ENCODE data around the gene PAX5. TPM values are rescaled to one million over a fixed set of nuclear protein-coding genes. Genes with fewer than 3 reads are reported as not detected.

The PAX5 gene
- total RNA-seq, 3 donors from 2014 or later (not counting 1 experiment from before 2014, with no cell fraction given): 1.3 to 2.1 (median 2.0) TPM

GRCh38 chr9:36831381-36832161 lies 202.5 kb downstream of the PAX5 start:
- no peak for DNase-seq
- no peak overlapping the region for H3K4me3 Mint-ChIP-seq
- Histone ChIP-seq H3K9me3 (ENCODE audit: control insufficient read depth, insufficient read depth, low read length) (no peaks in the 10 kb centered on the region), H3K4me1 (ENCODE audit: control insufficient read depth, insufficient read depth, low read length) (no peaks in the 10 kb centered on the region), H3K27ac (ENCODE audit: low read length) (no peak overlapping the region), H3K27me3 (ENCODE audit: control insufficient read depth, insufficient read depth, low read length) (no peaks in the 10 kb centered on the region), H3K36me3 (ENCODE audit: control insufficient read depth, insufficient read depth, low read length) (no peaks in the 10 kb centered on the region), H3K4me3 (ENCODE audit: low read length) (no peak overlapping the region)
- ATAC-seq: no peak
- TF ChIP-seq CTCF (IDR thresholded peaks at IDR 0.05): no peak
- intact Hi-C loops (cut with micrococcal nuclease): no loop called here
- no peaks in the 10 kb centered on the region for H3K4me1 Mint-ChIP-seq
- 80% methylated on average over 7 of the region's 7 CpGs for WGBS (ENCODE audit: insufficient coverage)
- peaks cover 0 to 9% of the 10 kb centered on the region in 2 donors for H3K27me3 Mint-ChIP-seq (ENCODE audit: low read depth in 2 of 2)
- no peaks in the 10 kb centered on the region for H3K36me3 Mint-ChIP-seq
- H3K9me3 Mint-ChIP-seq: no peaks in the 10 kb centered on the region
- H3K27ac Mint-ChIP-seq: no peak overlapping the region

DNA sequence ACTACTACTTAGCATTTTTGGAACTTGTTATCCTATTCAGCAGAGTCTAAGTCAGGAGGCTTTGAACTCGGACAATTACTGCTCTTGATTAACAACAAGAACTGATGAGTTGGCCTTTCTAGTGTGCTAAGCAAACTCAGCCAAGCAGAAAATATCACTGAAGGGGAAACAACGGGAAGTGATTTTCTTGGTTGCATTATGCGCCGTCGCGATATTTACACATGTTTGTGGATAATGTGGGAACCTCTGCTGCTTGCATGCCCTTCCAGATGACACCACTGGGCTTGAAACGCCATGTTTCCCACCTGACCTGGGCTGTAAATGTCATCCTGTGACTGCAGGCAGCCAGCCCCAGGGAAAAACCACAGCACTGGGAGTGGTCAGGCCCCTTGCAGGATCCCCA lies 205.5 kb downstream of the PAX5 start:
- no peak for TF ChIP-seq CTCF (IDR thresholded peaks at IDR 0.05)
- no peak overlapping the region for H3K27ac Mint-ChIP-seq
- H3K4me1 ChIP-seq (ENCODE audit: control insufficient read depth, insufficient read depth, low read length): no peaks in the 10 kb centered on the region
- no peaks in the 10 kb centered on the region for H3K9me3 Mint-ChIP-seq
- ATAC-seq (no peak), DNase-seq (no peak)
- no peak overlapping the region for H3K4me3 ChIP-seq (ENCODE audit: low read length)
- H3K27me3 ChIP-seq (ENCODE audit: control insufficient read depth, insufficient read depth, low read length): no peaks in the 10 kb centered on the region
- WGBS (ENCODE audit: insufficient coverage): 78% methylated on average over 7 of the region's 7 CpGs
- H3K36me3 Mint-ChIP-seq: no peaks in the 10 kb centered on the region
- no peaks in the 10 kb centered on the region for H3K4me1 Mint-ChIP-seq
- no peaks in the 10 kb centered on the region for H3K9me3 ChIP-seq (ENCODE audit: control insufficient read depth, insufficient read depth, low read length)
- H3K27me3 Mint-ChIP-seq (ENCODE audit: low read depth in 2 of 2): peaks cover 0 to 9% of the 10 kb centered on the region in 2 donors
- no peak overlapping the region for H3K4me3 Mint-ChIP-seq
- H3K36me3 ChIP-seq (ENCODE audit: control insufficient read depth, insufficient read depth, low read length): no peaks in the 10 kb centered on the region
- no peak overlapping the region for H3K27ac ChIP-seq (ENCODE audit: low read length)
- intact Hi-C loops (cut with micrococcal nuclease): no loop called here

- H3K4me1 ChIP-seq (ENCODE audit: control insufficient read depth, insufficient read depth, low read length): no peaks in the 10 kb centered on the region
- Mint-ChIP-seq H3K27me3 (ENCODE audit: low read depth in 2 of 2) (peaks cover 2 to 14% of the 10 kb centered on the region in 2 donors), H3K4me1 (no peaks in the 10 kb centered on the region), H3K36me3 (no peaks in the 10 kb centered on the region), H3K27ac (no peak overlapping the region), H3K9me3 (no peaks in the 10 kb centered on the region), H3K4me3 (no peak overlapping the region)
- no peak overlapping the region for H3K27ac ChIP-seq (ENCODE audit: low read length)
- no peaks in the 10 kb centered on the region for H3K27me3 ChIP-seq (ENCODE audit: control insufficient read depth, insufficient read depth, low read length)
- H3K36me3 ChIP-seq (ENCODE audit: control insufficient read depth, insufficient read depth, low read length): no peaks in the 10 kb centered on the region
- no peaks in the 10 kb centered on the region for H3K9me3 ChIP-seq (ENCODE audit: control insufficient read depth, insufficient read depth, low read length)
- DNase-seq (no peak), ATAC-seq (no peak)
- intact Hi-C loops (cut with micrococcal nuclease): no loop called here
- no peak for TF ChIP-seq CTCF (IDR thresholded peaks at IDR 0.05)
- no peak overlapping the region for H3K4me3 ChIP-seq (ENCODE audit: low read length)
- WGBS (ENCODE audit: insufficient coverage): 89% methylated on average over 5 of the region's 5 CpGs
These were observed 206.5 kb downstream of the PAX5 start for GRCh38 chr9:36827593-36827992.

GRCh38 chr9:36826581-36826980 lies 207.5 kb downstream of the PAX5 start:
- Histone ChIP-seq H3K4me1 (ENCODE audit: control insufficient read depth, insufficient read depth, low read length) (no peaks in the 10 kb centered on the region), H3K36me3 (ENCODE audit: control insufficient read depth, insufficient read depth, low read length) (no peaks in the 10 kb centered on the region), H3K4me3 (ENCODE audit: low read length) (no peak overlapping the region), H3K9me3 (ENCODE audit: control insufficient read depth, insufficient read depth, low read length) (no peaks in the 10 kb centered on the region), H3K27ac (ENCODE audit: low read length) (no peak overlapping the region), H3K27me3 (ENCODE audit: control insufficient read depth, insufficient read depth, low read length) (no peaks in the 10 kb centered on the region)
- no peak overlapping the region for H3K4me3 Mint-ChIP-seq
- TF ChIP-seq CTCF (IDR thresholded peaks at IDR 0.05): no peak
- H3K4me1 Mint-ChIP-seq: no peaks in the 10 kb centered on the region
- H3K27ac Mint-ChIP-seq: no peak overlapping the region
- DNase-seq (no peak), ATAC-seq (no peak)
- WGBS (ENCODE audit: insufficient coverage): 97% methylated on average over 3 of the region's 4 CpGs
- peaks cover 3 to 19% of the 10 kb centered on the region in 2 donors for H3K27me3 Mint-ChIP-seq (ENCODE audit: low read depth in 2 of 2)
- H3K9me3 Mint-ChIP-seq: no peaks in the 10 kb centered on the region
- intact Hi-C loops (cut with micrococcal nuclease): no loop called here
- H3K36me3 Mint-ChIP-seq: no peaks in the 10 kb centered on the region

Measured in natural killer cell (primary cell).